ENCODE results near the gene TANC1.

DNA sequence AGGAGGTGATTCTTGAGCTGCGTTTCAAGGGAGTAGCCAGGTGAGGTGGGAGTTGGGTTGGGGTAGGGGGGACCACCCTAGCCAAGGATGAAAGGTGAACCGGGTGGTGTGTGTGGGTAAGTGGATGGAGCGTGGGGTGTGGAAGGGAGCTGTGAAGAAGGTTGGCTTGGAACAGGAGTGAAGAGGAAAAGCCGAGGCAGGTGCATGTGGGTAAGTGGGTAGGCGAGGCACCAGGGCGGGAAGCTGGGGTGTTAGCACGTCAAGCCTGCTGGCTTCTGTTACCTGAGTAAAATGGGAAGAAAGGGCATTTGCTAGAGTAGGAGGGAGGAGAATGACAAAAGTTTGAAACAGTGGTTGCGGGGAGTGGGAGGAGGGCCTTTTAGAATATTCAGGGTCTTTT, 31.6 kb downstream of the TANC1 start:
- no peak for TF ChIP-seq SIN3A (IDR thresholded peaks at IDR 0.05; ENCODE audit: borderline replicate concordance, insufficient read depth, low read length)
- TF ChIP-seq POLR2AphosphoS5 (IDR thresholded peaks at IDR 0.05; ENCODE audit: low read depth, low read length), result no peak
- no peak for TF ChIP-seq TAF1 (IDR thresholded peaks at IDR 0.05; ENCODE audit: borderline replicate concordance, insufficient read depth, low read length)
- TF ChIP-seq REST (IDR thresholded peaks at IDR 0.05; ENCODE audit: insufficient read depth in 1 of 2, low read depth in 2 of 2, low read length in 2 of 2), result no peak
- TF ChIP-seq FOXP2 (optimal IDR thresholded peaks at IDR 0.05; ENCODE audit: borderline replicate concordance, extremely low read depth, extremely low read length, insufficient read depth), result no peak

Data from PFSK-1 (cell line).